Vagina (tissue), 2 donors: Measurements from ENCODE around the gene ZMYM2. TPM values are rescaled to one million over a fixed set of nuclear protein-coding genes. Genes with fewer than 3 reads are reported as not detected.

ENCODE experiments used
- DNase-seq, 2 donors: peaks; one replicate each; pipeline ENCODE4 v3.0.0-alpha.2; 2017; ENCODE audit errors: extremely low spot score in 2 of 2
- H3K27ac ChIP-seq: fragments of 200-600 bp; sonication (generic); one replicate; pipeline ENCODE4 v1.5.1; 2019
- H3K27me3 ChIP-seq: fragments of 200-600 bp; sonication (generic); one replicate; pipeline ENCODE4 v1.5.1; 2019
- H3K36me3 ChIP-seq, 2 donors: fragments of 200-600 bp; sonication (generic); one replicate each; pipeline ENCODE4 v1.5.1; 2017 to 2019
- H3K4me1 ChIP-seq: fragments of 200-600 bp; sonication (generic); one replicate; pipeline ENCODE4 v1.5.1; 2019
- H3K4me3 ChIP-seq, 2 donors: fragments of 200-600 bp; sonication (generic); 1 replicate in 1 of 2; 2 replicates in 1 of 2; pipeline ENCODE4 v1.5.1; 2016 to 2019
- H3K9me3 ChIP-seq: fragments of 200-600 bp; sonication (generic); one replicate; pipeline ENCODE4 v1.5.1; 2019
- CTCF ChIP-seq, 3 experiments: fragments of 450-650 bp in 2 of 3; fragments of 200-600 bp in 1 of 3; sonication (generic) in 1 of 3; IDR thresholded peaks; one replicate each; pipeline ENCODE4 v1.5.1; 2017 to 2019; ENCODE audit warnings: antibody characterized with exemption in 3 of 3, mild to moderate bottlenecking in 2 of 3, moderate library complexity in 2 of 3
- POLR2A ChIP-seq, 2 donors: fragments of 450-650 bp; IDR thresholded peaks; one replicate each; pipeline ENCODE4 v1.6.1; 2017; ENCODE audit warnings: antibody characterized with exemption in 2 of 2, mild to moderate bottlenecking in 2 of 2, moderate library complexity in 2 of 2
- POLR2AphosphoS5 ChIP-seq, 2 donors: sonication (generic); formaldehyde crosslinking; IDR thresholded peaks; one replicate each; pipeline ENCODE4 v1.9.0; 2017; ENCODE audit warnings: antibody characterized with exemption in 2 of 2, mild to moderate bottlenecking in 2 of 2, low read depth in 1 of 2; ENCODE audit not compliant: insufficient read depth in 1 of 2
- intact Hi-C: fragments of 100-400 bp; cut with DNase I; formaldehyde crosslinking; loops from one replicate; pipeline ENCODE4 v1.15.1; 2023
- total RNA-seq: library from RNA; depleted of rRNA; stranded (reverse); fragments of >200 nt; gene quantifications from one replicate; pipeline ENCODE4 v1.2.3, GENCODE V29; 2016

Gene ZMYM2
- total RNA-seq, 1 donor from 2014 or later: 80.8 TPM

- no peaks in the 10 kb centered on the region for H3K9me3 ChIP-seq
- intact Hi-C loops: no loop called here
- no peak overlapping the region for H3K27ac ChIP-seq
- H3K4me1 ChIP-seq: no peaks in the 10 kb centered on the region
- TF ChIP-seq CTCF (IDR thresholded peaks at IDR 0.05): no peak
- no peak for TF ChIP-seq POLR2A (IDR thresholded peaks at IDR 0.05)
- TF ChIP-seq POLR2AphosphoS5 (IDR thresholded peaks at IDR 0.05; ENCODE audit: insufficient read depth in 1 of 2, low read depth in 1 of 2): no peak
- DNase-seq: no peak
- no peaks in the 10 kb centered on the region for H3K36me3 ChIP-seq
- H3K4me3 ChIP-seq: no peak overlapping the region
- no peaks in the 10 kb centered on the region for H3K27me3 ChIP-seq
Observed at GRCh38 chr13:20105161-20105689, 146.7 kb downstream of the ZMYM2 start.

GRCh38 chr13:20106742-20107141 is 148.2 kb downstream of the ZMYM2 start:
- no peak overlapping the region for H3K27ac ChIP-seq

GRCh38 chr13:20109037-20109436 is 150.5 kb downstream of the ZMYM2 start:
- DNase-seq: no peak

More at GRCh38 chr13:20106742-20107141, 148.2 kb downstream of the ZMYM2 start:
- TF ChIP-seq POLR2AphosphoS5 (IDR thresholded peaks at IDR 0.05; ENCODE audit: insufficient read depth in 1 of 2, low read depth in 1 of 2) (no peak), POLR2A (IDR thresholded peaks at IDR 0.05) (no peak), CTCF (IDR thresholded peaks at IDR 0.05) (no peak)
- intact Hi-C loops: no loop called here
- no peak for DNase-seq
- H3K9me3 ChIP-seq: no peaks in the 10 kb centered on the region
- H3K27me3 ChIP-seq: no peaks in the 10 kb centered on the region
- no peaks in the 10 kb centered on the region for H3K36me3 ChIP-seq
- no peak overlapping the region for H3K4me3 ChIP-seq
- H3K4me1 ChIP-seq: no peaks in the 10 kb centered on the region

GRCh38 chr13:20114066-20114610 is 155.6 kb downstream of the ZMYM2 start:
- Histone ChIP-seq H3K27ac (no peak overlapping the region), H3K9me3 (no peaks in the 10 kb centered on the region), H3K4me3 (no peak overlapping the region), H3K36me3 (no peaks in the 10 kb centered on the region), H3K27me3 (no peaks in the 10 kb centered on the region), H3K4me1 (peaks cover 9% of the 10 kb centered on the region)
- TF ChIP-seq CTCF (IDR thresholded peaks at IDR 0.05) (no peak), POLR2AphosphoS5 (IDR thresholded peaks at IDR 0.05; ENCODE audit: insufficient read depth in 1 of 2, low read depth in 1 of 2) (no peak), POLR2A (IDR thresholded peaks at IDR 0.05) (no peak)
- intact Hi-C loops: no loop called here
- no peak for DNase-seq

More at GRCh38 chr13:20109037-20109436, 150.5 kb downstream of the ZMYM2 start:
- Histone ChIP-seq H3K27me3 (no peaks in the 10 kb centered on the region), H3K27ac (no peak overlapping the region), H3K9me3 (no peaks in the 10 kb centered on the region), H3K4me1 (no peaks in the 10 kb centered on the region), H3K36me3 (no peaks in the 10 kb centered on the region), H3K4me3 (no peak overlapping the region)
- TF ChIP-seq CTCF (IDR thresholded peaks at IDR 0.05) (no peak), POLR2AphosphoS5 (IDR thresholded peaks at IDR 0.05; ENCODE audit: insufficient read depth in 1 of 2, low read depth in 1 of 2) (no peak), POLR2A (IDR thresholded peaks at IDR 0.05) (no peak)
- intact Hi-C loops: no loop called here

- intact Hi-C loops: no loop called here
- Histone ChIP-seq H3K4me1 (peaks cover 9% of the 10 kb centered on the region), H3K4me3 (no peak overlapping the region), H3K36me3 (no peaks in the 10 kb centered on the region), H3K27me3 (no peaks in the 10 kb centered on the region), H3K27ac (no peak overlapping the region), H3K9me3 (no peaks in the 10 kb centered on the region)
- DNase-seq: no peak
- TF ChIP-seq POLR2AphosphoS5 (IDR thresholded peaks at IDR 0.05; ENCODE audit: insufficient read depth in 1 of 2, low read depth in 1 of 2) (no peak), CTCF (IDR thresholded peaks at IDR 0.05) (no peak), POLR2A (IDR thresholded peaks at IDR 0.05) (no peak)
Observed at GRCh38 chr13:20116213-20116612, 157.7 kb downstream of the ZMYM2 start.
